Mononuclear cell (primary cell): Measurements from ENCODE around the gene ATRN. TPM values are rescaled to one million over a fixed set of nuclear protein-coding genes. Genes with fewer than 3 reads are reported as not detected.

Experiments used
- H3K27me3 ChIP-seq: 2 replicates; pipeline ENCODE4 v1.6.0; 2011; ENCODE audit warnings: low read length, control low read depth; ENCODE audit not compliant: insufficient read depth
- H3K4me1 ChIP-seq: 2 replicates; pipeline ENCODE4 v1.5.1; 2011; ENCODE audit warnings: mild to moderate bottlenecking, low read length, control low read depth; ENCODE audit not compliant: insufficient read depth
- H3K4me3 ChIP-seq: 2 replicates; pipeline ENCODE4 v1.5.1; 2011; ENCODE audit warnings: mild to moderate bottlenecking, low read length, moderate library complexity
- H3K9me3 ChIP-seq: 2 replicates; pipeline ENCODE4 v1.5.1; 2011; ENCODE audit warnings: low read depth, mild to moderate bottlenecking, control low read depth, low read length
- total RNA-seq: library from RNA; depleted of rRNA; stranded (reverse); fragments of >200 nt; gene quantifications from one replicate; pipeline ENCODE4 v1.2.3, GENCODE V29; 2012

Gene ATRN
- total RNA-seq, 1 donor, result 11.6 TPM

DNA sequence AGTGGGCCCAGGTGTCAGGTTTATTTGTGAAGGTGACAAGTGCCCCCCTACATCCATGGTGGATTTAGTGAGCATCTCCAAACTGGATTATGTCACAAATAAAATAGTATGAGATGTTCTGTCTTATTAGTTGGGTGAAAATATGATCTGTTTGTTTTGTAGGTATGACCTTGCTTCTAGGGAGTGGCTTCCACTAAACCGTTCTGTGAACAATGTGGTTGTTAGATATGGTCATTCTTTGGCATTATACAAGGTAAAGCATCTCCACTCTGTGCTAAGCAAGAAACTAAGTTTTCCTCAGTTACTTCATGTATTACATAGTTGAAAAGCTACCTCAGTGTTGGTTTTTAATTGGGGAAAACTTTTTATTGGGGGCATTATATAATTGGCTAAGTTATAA, 88.4 kb downstream of the ATRN start:
- H3K27me3 ChIP-seq, result no peaks in the 10 kb centered on the region
- H3K9me3 ChIP-seq, result no peaks in the 10 kb centered on the region
- H3K4me3 ChIP-seq, result no peak overlapping the region
- H3K4me1 ChIP-seq, result peaks cover 33% of the 10 kb centered on the region

DNA sequence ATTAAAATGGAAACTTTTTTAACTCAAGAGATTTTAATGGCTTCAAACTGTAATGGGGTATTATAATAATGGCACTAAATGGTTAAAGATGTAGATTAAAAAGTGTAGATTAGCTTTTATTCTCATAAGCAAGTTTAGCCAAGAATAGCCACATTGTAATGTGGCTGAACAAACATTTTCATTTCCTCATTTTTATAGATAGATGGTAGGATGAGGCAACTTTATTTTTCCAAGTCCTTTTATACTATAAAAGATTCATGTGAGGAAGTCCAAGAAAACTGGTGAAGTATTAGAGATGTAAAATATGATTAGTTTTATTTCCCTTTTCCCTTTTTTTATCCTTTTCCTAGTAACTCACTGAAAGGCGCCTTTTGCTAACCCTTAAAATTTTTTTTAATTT, 88.8 kb downstream of the ATRN start:
- Histone ChIP-seq H3K9me3 (no peaks in the 10 kb centered on the region), H3K4me1 (peaks cover 30% of the 10 kb centered on the region), H3K4me3 (no peak overlapping the region), H3K27me3 (no peaks in the 10 kb centered on the region)

DNA sequence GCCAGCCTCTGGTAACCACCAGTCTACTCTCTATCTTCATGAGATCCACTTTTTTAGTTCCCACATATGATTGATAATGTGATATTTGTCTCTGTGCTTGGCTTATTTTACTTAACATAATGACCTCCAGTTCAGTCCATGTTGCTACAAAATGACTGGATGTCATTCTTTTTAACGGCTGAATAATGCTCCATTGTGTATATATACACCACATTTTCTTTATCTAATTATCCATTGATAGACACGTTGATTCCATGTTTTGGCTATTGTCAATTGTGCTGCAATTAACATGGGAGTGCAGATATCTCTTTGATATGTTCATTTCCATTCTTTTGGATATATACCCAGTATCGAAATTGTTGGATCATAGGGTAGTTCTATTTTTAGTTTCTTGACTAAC, 89.3 kb downstream of the ATRN start:
- Histone ChIP-seq H3K27me3 (no peaks in the 10 kb centered on the region), H3K4me1 (peaks cover 28% of the 10 kb centered on the region), H3K9me3 (no peaks in the 10 kb centered on the region), H3K4me3 (no peak overlapping the region)

DNA sequence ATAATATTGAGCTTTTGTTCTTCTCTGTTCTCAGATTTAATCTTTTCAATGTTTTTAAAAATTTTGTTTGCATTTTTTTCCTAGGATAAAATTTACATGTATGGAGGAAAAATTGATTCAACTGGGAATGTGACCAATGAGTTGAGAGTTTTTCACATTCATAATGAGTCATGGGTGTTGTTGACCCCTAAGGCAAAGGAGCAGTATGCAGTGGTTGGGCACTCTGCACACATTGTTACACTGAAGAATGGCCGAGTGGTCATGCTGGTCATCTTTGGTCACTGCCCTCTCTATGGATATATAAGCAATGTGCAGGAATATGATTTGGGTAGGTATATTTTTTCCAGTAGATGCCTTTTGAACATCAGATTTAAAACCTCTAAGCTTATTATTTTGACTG, 89.8 kb downstream of the ATRN start:
- H3K4me1 ChIP-seq, result peaks cover 24% of the 10 kb centered on the region
- no peaks in the 10 kb centered on the region for H3K9me3 ChIP-seq
- no peak overlapping the region for H3K4me3 ChIP-seq
- H3K27me3 ChIP-seq, result no peaks in the 10 kb centered on the region

DNA sequence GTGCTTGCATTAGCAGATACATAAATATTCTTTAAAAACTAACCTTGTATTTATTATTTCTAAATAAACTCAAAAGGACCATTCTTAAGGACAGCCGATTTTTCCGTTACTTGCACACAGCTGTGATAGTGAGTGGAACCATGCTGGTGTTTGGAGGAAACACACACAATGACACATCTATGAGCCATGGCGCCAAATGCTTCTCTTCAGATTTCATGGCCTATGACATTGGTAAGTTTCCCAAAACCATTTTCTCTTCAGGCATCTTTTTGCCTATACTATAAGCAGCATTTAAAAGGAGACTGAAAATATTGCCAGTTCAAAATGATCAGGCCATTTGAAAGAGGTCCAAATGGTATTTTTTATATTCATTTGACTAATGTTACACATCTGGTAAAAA, 92.3 kb downstream of the ATRN start:
- no peak overlapping the region for H3K4me3 ChIP-seq
- no peaks in the 10 kb centered on the region for H3K9me3 ChIP-seq
- no peaks in the 10 kb centered on the region for H3K27me3 ChIP-seq
- peaks cover 10% of the 10 kb centered on the region for H3K4me1 ChIP-seq

DNA sequence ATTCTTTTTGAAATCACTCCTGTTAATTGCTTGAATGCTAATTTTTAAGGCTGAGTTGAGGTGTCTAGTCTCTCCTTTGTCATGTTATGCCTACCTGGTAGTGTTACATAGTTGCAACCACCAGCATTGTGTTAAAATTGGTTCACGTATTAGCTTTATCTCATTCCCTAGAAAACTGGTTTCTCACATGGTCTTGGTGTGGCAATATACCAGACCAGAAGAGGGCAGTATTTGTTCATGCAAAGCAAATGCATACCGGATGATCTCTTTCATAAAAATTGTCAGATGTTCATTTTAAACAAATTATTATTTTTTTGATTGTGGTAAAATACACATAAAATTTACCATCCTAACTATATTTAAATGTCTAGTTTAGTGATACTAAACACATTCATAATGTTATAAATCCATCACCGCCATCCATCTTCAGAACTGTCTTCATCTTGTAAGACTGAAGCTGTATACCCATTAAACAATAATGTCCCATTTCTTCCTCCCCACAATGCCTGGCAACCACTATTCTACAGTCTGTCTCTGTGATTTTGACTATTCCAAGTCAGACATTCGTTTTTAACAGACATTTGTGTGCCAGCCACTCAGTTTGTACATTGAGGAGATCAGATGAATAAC, 92.8 kb downstream of the ATRN start:
- Histone ChIP-seq H3K4me1 (peaks cover 10% of the 10 kb centered on the region), H3K4me3 (no peak overlapping the region), H3K27me3 (no peaks in the 10 kb centered on the region), H3K9me3 (no peaks in the 10 kb centered on the region)

DNA sequence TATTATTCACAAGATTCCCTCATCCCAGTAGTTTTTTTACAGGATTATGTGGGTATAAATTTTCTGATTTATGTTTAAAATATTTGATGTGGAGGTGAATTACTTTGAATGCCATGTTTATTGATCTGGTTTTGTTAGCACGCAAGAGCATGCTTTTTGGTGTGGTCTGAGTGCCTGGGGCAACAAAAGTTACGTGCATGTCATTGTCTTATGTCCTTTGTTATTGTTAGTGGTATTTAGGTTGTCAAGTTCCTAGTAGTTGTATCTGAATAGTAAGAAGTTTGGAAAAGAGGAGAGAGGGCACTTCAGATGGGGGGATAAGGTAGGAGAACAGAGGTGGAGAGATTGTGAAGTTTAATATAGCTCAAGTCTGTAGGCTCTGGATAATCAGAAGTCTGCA, 95.0 kb downstream of the ATRN start:
- Histone ChIP-seq H3K9me3 (no peaks in the 10 kb centered on the region), H3K27me3 (no peaks in the 10 kb centered on the region), H3K4me3 (no peak overlapping the region), H3K4me1 (no peaks in the 10 kb centered on the region)

DNA sequence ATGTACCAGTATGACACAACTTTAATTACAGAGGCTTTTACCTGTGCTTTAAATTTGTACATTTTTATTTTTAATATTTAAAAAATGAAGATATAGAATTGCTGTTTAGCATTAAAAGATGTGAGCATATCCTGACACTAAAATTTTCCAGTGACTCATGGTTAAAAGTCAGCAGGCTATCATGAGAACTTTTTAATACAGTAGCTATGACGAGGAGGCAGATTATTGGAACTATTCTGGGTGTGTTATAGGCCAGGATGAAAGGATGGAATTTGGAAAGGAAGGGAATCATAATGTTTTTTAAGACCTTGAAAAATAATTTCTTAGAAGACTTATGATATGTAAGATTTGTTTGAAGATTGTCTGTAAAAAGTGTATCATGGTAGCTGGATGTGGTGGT, 101.3 kb downstream of the ATRN start:
- no peaks in the 10 kb centered on the region for H3K27me3 ChIP-seq
- H3K4me1 ChIP-seq, result no peaks in the 10 kb centered on the region
- H3K9me3 ChIP-seq, result no peaks in the 10 kb centered on the region
- H3K4me3 ChIP-seq, result no peak overlapping the region

DNA sequence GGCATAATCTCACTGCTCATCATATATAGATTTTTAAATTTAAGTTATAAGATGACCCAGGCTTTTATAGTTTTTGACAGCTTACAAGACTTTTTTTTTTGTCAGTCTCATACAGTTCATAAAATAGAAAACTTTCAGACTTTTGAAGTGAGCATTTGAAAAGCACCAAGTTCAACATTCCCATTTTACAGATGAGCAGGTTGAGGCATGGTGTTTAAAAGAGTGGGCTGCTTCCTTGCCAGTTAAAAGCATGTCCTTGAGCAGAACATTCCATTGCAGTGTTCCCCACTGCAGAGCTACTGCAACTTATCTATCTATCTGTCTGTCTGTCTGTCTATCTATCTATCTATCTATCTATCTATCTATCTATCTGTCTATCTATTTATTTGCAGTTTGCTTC, 105.5 kb downstream of the ATRN start:
- Histone ChIP-seq H3K27me3 (no peaks in the 10 kb centered on the region), H3K9me3 (no peaks in the 10 kb centered on the region), H3K4me3 (no peak overlapping the region), H3K4me1 (no peaks in the 10 kb centered on the region)

DNA sequence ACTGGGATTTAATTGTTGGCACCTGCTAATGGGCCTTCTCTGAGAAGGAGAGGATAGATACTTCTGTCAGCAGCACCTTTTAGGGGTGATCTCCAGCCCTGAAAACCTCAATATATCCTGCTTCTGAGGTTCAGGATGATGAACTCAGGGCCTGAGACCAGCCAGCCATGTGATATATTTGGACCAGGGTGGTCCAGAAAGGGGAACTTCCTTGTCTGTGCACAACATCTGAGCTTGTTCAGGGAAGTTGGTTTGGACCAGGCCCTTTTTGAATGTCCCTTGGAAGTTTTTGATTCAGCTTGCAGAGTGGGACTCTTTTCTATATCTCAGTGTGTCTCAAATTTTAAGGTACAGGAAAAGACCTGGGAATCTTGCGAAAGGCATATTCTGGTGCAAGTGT, 106.5 kb downstream of the ATRN start:
- Histone ChIP-seq H3K27me3 (no peaks in the 10 kb centered on the region), H3K9me3 (no peaks in the 10 kb centered on the region), H3K4me3 (no peak overlapping the region), H3K4me1 (no peaks in the 10 kb centered on the region)

DNA sequence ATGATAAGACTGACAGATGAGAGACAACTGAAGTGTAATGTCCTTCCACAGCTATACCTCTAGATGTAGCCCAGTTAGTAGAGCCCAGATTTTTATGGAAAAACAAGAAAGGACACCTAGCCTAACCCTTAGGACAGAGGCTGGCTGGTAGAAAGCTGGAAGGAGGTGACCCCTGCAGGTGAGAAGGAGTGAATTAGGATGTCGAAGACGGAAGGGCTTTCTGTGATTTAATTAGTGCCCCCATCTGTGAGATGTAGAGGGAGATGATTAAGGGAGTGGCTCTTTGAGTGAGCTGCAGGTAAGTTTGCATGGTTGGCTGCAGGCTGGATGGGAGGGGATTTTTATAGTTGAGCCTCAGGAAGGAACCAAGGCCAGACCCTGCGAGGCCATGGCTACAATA, 109.6 kb downstream of the ATRN start:
- H3K27me3 ChIP-seq, result no peaks in the 10 kb centered on the region
- H3K9me3 ChIP-seq, result no peaks in the 10 kb centered on the region
- H3K4me1 ChIP-seq, result no peaks in the 10 kb centered on the region
- H3K4me3 ChIP-seq, result no peak overlapping the region

DNA sequence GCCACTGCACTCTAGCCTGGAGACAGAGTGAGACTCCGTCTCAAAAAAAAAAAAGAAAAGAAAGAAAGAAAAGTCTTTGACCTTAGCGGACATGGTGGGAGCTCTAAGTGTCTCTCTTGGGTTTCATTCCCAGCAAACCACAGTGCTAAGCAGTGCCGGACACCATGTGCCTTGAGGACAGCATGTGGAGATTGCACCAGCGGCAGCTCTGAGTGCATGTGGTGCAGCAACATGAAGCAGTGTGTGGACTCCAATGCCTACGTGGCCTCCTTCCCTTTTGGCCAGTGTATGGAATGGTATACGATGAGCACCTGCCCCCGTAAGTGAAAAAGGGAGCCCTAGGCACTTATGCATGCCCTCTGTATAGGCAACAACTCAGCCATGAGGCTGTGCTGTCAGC, 112.9 kb downstream of the ATRN start:
- Histone ChIP-seq H3K27me3 (no peaks in the 10 kb centered on the region), H3K4me1 (no peaks in the 10 kb centered on the region), H3K4me3 (no peak overlapping the region), H3K9me3 (no peaks in the 10 kb centered on the region)

DNA sequence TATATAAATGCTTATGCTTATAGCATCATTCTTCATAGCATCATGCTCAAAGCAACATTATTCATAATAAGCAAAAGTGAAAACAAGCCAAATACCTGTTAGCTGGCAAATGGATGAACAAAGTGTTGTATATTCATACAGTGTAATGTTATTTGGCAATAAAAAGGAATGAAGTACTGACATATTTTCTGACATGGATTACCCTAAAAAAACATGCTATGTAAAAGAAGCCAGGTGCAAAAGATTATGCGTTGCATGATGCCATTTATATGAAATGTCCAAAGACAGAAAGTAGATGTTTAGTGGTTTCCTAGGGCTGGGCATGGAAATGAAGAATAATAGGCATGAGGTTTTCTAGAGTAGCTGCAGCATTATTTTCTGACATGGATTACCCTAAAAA, 115.3 kb downstream of the ATRN start:
- no peaks in the 10 kb centered on the region for H3K4me1 ChIP-seq
- H3K4me3 ChIP-seq, result no peak overlapping the region
- H3K27me3 ChIP-seq, result no peaks in the 10 kb centered on the region
- H3K9me3 ChIP-seq, result no peaks in the 10 kb centered on the region

DNA sequence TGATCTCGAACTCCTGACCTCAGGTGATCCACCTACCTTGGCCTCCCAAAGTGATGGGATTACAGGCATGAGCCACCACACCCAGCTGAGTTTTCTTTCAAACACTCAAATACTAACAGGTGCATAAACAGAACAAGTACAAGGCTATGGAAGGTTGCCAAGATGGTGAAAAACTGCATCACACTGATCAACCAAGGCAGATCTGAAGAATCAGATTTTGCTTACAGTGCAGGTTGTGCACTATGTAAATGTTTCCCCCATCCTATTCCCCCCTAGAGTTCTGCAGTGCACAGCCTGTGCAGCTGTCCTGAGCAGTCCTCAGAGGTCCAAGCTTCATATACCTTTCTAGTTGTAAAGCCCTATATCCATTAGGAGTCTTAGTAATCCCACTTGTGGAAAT, 119.3 kb downstream of the ATRN start:
- no peak overlapping the region for H3K4me3 ChIP-seq
- no peaks in the 10 kb centered on the region for H3K27me3 ChIP-seq
- H3K9me3 ChIP-seq, result no peaks in the 10 kb centered on the region
- H3K4me1 ChIP-seq, result no peaks in the 10 kb centered on the region

DNA sequence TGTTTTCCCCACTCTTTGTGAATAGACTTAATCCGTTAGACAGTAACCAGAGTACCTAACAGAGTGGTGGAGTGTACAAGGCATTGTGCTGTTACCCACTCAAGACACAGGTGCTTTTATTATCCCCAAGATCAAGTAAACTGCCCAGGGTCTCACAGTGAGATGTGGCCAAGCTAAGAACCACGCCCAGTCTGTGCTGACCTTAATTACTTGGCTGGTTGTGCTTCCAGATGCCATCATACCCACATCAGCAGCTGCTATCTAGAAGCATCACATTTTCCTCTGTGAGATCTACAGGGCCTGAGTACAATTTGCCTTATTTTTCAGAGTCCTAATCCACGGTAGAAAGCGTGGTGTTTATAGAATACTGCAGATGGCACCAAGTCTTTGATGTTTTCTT, 122.1 kb downstream of the ATRN start:
- Histone ChIP-seq H3K27me3 (no peaks in the 10 kb centered on the region), H3K4me1 (no peaks in the 10 kb centered on the region), H3K4me3 (no peak overlapping the region), H3K9me3 (no peaks in the 10 kb centered on the region)

DNA sequence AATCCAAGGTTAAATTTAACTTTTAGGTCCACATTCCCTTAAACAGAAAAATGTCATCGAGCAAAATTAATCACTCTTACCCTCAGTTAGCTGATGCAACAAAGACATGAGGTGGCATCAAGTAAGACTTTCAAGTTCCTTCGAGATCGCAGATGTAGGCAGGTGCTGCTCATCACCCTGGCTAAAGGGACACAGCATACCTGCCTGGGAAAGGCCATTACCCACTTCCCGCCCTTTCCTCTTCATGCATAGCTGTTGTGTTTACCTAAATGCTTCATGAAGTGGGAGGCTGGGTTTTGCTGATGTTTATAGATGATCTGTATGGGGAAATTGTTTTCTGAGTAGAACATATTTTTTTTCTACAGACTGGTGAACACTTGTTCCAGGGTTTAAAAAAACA, 124.7 kb downstream of the ATRN start:
- Histone ChIP-seq H3K27me3 (no peaks in the 10 kb centered on the region), H3K9me3 (no peaks in the 10 kb centered on the region)

DNA sequence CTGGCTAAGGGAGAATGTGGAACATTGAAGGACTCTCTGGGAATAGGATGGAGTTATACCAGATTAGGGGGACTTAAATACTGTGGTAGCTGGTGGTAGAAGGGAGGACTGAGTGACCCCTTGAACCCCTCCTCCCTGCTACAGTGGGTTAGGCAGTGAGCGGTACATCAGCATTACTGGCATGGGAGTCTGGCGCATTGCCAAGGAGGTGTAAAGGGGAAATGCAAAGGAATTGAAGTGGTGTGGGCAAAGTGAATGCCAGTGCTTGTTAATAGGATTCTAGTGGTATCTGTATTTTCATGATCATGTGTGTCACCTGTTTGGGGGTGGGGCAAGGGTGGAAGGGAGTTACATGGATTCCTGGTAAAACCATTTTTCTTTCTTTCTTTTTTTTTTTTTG, 132.3 kb downstream of the ATRN start:
- Histone ChIP-seq H3K9me3 (no peaks in the 10 kb centered on the region), H3K4me1 (no peaks in the 10 kb centered on the region), H3K27me3 (no peaks in the 10 kb centered on the region), H3K4me3 (no peak overlapping the region)

More for the DNA sequence above, 124.7 kb downstream of the ATRN start:
- H3K4me3 ChIP-seq, result no peak overlapping the region
- no peaks in the 10 kb centered on the region for H3K4me1 ChIP-seq
